Fibroblast of villous mesenchyme (primary cell): ENCODE measurements around the gene SPEM2. TPM values are rescaled to one million over a fixed set of nuclear protein-coding genes. Genes with fewer than 3 reads are reported as not detected.

Experiments used
- DNase-seq: peaks from one replicate; pipeline ENCODE4 v3.0.0-alpha.2; 2010; ENCODE audit warnings: low read depth
- H3K4me3 ChIP-seq: 2 replicates; pipeline ENCODE4 v1.5.1; 2011; ENCODE audit warnings: low read depth, mild to moderate bottlenecking, low read length
- CTCF ChIP-seq: IDR thresholded peaks from 2 replicates; pipeline ENCODE4 v1.5.1; 2012; ENCODE audit warnings: low read depth, mild to moderate bottlenecking, low read length; ENCODE audit not compliant: insufficient read depth
- total RNA-seq: library from RNA; depleted of rRNA; stranded (reverse); fragments of >200 nt; gene quantifications from 2 replicates; pipeline ENCODE4 v1.2.3, GENCODE V29; 2012

The SPEM2 gene
- total RNA-seq, 1 donor = not detected

- DNase-seq = peak; percentile 47
- H3K4me3 ChIP-seq = peak overlapping the region; percentile 60
- no peak for TF ChIP-seq CTCF
These were observed 14.9 kb downstream of the SPEM2 start for GRCh38 chr17:7440113-7440833.

GRCh38 chr17:7440834-7441195 lies 15.4 kb downstream of the SPEM2 start:
- DNase-seq = no peak
- TF ChIP-seq CTCF = no peak
- H3K4me3 ChIP-seq = no peak overlapping the region

DNA sequence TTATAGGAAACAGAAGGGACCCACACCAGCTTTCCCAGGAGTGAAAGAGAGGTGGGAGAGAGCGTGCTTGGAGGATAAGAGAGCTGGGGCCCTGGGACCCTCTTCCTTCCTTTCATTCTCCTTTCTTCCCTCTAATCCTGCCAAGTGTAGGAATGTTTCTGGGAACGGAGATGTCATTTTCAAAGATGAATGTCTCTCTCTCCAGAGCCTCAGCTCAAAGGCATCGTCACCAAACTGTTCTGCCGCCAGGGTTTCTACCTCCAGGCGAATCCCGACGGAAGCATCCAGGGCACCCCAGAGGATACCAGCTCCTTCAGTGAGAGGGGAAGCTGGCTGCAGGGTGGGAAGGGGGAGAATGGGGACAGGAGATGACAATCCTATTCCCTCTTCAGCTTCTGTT lies 15.8 kb downstream of the SPEM2 start:
- H3K4me3 ChIP-seq = no peak overlapping the region
- no peak for DNase-seq
- TF ChIP-seq CTCF = no peak

DNA sequence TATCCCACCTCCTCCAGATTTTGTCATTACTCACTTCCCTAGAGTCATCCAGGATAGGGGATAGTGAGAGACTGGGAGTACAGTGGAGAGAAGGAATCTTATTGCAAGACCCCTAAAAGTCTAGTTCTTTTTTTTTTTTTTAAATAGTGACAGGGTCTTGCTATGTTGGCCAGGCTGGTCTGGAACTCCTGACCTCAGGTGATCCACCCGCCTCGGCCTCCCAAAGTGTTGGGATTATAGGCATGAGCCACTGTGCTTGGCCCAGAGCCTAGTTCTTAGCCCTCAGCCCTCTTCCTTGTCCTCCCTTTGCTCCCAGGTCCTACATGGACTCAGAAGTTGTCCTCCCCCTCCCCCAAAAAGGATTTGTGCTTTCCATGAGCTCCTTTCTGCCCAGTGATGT lies 16.7 kb downstream of the SPEM2 start:
- no peak for DNase-seq
- no peak for TF ChIP-seq CTCF
- no peak overlapping the region for H3K4me3 ChIP-seq

- H3K4me3 ChIP-seq = no peak overlapping the region
- no peak for TF ChIP-seq CTCF
- no peak for DNase-seq
These were observed 18.4 kb downstream of the SPEM2 start for GRCh38 chr17:7443499-7444485.

DNA sequence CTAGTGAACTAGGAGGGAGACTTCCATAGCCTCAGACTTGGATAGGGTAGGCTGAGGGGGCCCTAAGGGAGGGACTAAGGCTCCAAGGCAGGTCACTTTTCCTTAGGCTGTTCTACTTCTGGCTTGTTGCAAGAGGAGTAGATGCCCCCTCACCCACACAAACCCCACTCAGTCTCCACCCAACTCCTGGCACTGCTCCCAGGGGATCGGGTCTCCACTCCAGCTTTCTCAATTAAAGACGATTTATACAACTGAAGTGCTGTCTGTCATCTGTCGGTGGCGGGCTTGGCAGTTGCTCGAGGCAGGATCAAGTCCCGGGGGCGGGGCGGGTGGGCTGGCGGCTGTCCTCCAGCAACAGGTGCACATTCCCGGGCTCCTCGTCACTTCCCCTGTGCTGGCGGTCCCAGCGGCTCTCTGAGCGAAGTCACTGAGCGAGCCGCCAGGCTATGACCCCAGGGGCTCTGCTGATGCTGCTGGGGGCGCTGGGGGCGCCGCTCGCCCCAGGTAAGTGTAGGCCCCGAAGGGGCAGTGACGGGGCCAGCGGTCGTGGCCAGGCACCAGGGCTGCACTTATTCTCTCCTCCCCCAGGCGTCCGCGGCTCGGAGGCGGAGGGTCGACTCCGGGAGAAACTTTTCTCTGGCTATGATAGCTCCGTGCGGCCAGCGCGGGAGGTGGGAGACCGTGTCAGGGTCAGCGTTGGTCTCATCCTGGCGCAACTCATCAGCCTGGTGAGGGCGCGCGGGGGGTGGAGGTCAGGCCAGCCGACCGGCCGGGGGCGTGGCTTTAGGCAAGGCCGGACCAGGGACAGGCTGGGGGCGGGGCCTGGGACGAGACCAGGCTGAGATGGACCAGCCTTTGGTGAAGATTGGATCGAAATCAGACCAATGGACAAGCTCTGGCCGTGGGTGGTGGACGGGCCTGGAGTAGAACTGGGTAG lies 19.5 kb downstream of the SPEM2 start, which contains the start of gene CHRNB1:
Gene CHRNB1 (plus strand): TSS at position 380 of the 937 bp plus-strand sequence. CDS start 67 bp downstream, at position 447.
- peak within 1 kb of the TSS; percentile 52 for H3K4me3 ChIP-seq
- TF ChIP-seq CTCF = no peak
- peak; percentile 42 for DNase-seq
